Posterior vena cava (tissue), 2 donors: ENCODE results near the gene ITIH3. TPM values are rescaled to one million over a fixed set of nuclear protein-coding genes. Genes with fewer than 3 reads are reported as not detected.

ENCODE experiments used
- DNase-seq: peaks from one replicate; pipeline ENCODE4 v3.0.0-alpha.2; 2020; ENCODE audit warnings: low spot score
- intact Hi-C, 2 donors: fragments of 100-400 bp; cut with DNase I; formaldehyde crosslinking; loops; one replicate each; pipeline versions ENCODE4 v1.14.1 to v1.14.2; 2022 to 2023
- total RNA-seq, 2 donors: library from RNA; stranded (reverse); fragmentation: NEBNext Ultra II Directional; extraction: Animal tissue kit (Norgen Biotek cat#: 25700); gene quantifications; one replicate each; pipeline ENCODE4 v1.2.1, GENCODE V29; 2021
- donor health status: DM: yes; HTN: yes; CAD: no.
- donor health status: DM: yes; HTN: yes; CAD: no.

The ITIH3 gene
- total RNA-seq, 2 donors from 2014 or later = 14.8 to 16.1 TPM

GRCh38 chr3:52777959-52778805 is 16.4 kb upstream of the ITIH3 start:
- intact Hi-C loops = no loop called here
- peak; percentile 49 for DNase-seq

- DNase-seq = peak; percentile 55
- intact Hi-C loops = no loop called here
Observed at GRCh38 chr3:52779011-52779836, 15.4 kb upstream of the ITIH3 start.

- peak; percentile 54 for DNase-seq
- intact Hi-C loops = no loop called here
Observed at GRCh38 chr3:52779837-52780585, 14.6 kb upstream of the ITIH3 start.

- DNase-seq = peak; percentile 57
- intact Hi-C loops = no loop called here
Observed at GRCh38 chr3:52781741-52782140, 12.9 kb upstream of the ITIH3 start.

- peak; percentile 42 for DNase-seq
- intact Hi-C loops = no loop called here
Observed at GRCh38 chr3:52782412-52783210, 12.0 kb upstream of the ITIH3 start.

GRCh38 chr3:52783211-52783555 is 11.4 kb upstream of the ITIH3 start:
- peak; percentile 24 for DNase-seq
- intact Hi-C loops = no loop called here

- peak; percentile 77 for DNase-seq
- intact Hi-C loops = no loop called here
Observed at GRCh38 chr3:52784021-52784621, 10.5 kb upstream of the ITIH3 start.

GRCh38 chr3:52784931-52785590 is 9.5 kb upstream of the ITIH3 start:
- peak; percentile 69 for DNase-seq
- intact Hi-C loops = no loop called here

GRCh38 chr3:52786330-52787215 is 8.0 kb upstream of the ITIH3 start:
- intact Hi-C loops = no loop called here
- peak; percentile 58 for DNase-seq

GRCh38 chr3:52787246-52787645 is 7.3 kb upstream of the ITIH3 start:
- intact Hi-C loops = no loop called here
- DNase-seq = peak; percentile 68

GRCh38 chr3:52787672-52788625 is 6.6 kb upstream of the ITIH3 start:
- peak; percentile 87 for DNase-seq
- intact Hi-C loops = no loop called here

- intact Hi-C loops = no loop called here
- DNase-seq = peak; percentile 12
Observed at GRCh38 chr3:52788890-52789745, 5.5 kb upstream of the ITIH3 start.

- intact Hi-C loops = no loop called here
- DNase-seq = peak; percentile 75
Observed at GRCh38 chr3:52789746-52790040, 4.9 kb upstream of the ITIH3 start.

GRCh38 chr3:52790337-52790736 is 4.3 kb upstream of the ITIH3 start:
- intact Hi-C loops = no loop called here

GRCh38 chr3:52790741-52791140 is 3.9 kb upstream of the ITIH3 start:
- no peak for DNase-seq
- intact Hi-C loops = no loop called here

More at GRCh38 chr3:52790337-52790736, 4.3 kb upstream of the ITIH3 start:
- DNase-seq = peak; percentile 43
